GM18505 (cell line): ENCODE data around the gene SERGEF.
"Not testable (repeated sequence)": the region's sequence is repeated elsewhere in the genome, so short reads cannot be mapped to it uniquely, and the experiment has no call there.

Experiments
- ATAC-seq: cut with Tn5 transposase; IDR thresholded peaks from one replicate; pipeline ENCODE4 v1.9.1; 2021; ENCODE audit not compliant: unreplicated experiment
- POLR2A ChIP-seq: IDR thresholded peaks from 4 replicates; pipeline ENCODE4 v1.6.1; 2011; ENCODE audit warnings: borderline replicate concordance; ENCODE audit not compliant: insufficient read depth, insufficient read length; ENCODE audit errors: extremely low read depth

Gene SERGEF

GRCh38 chr11:17897495-17897894 lies 115.4 kb downstream of the SERGEF start:
- no peak for TF ChIP-seq POLR2A
- ATAC-seq: no peak

DNA sequence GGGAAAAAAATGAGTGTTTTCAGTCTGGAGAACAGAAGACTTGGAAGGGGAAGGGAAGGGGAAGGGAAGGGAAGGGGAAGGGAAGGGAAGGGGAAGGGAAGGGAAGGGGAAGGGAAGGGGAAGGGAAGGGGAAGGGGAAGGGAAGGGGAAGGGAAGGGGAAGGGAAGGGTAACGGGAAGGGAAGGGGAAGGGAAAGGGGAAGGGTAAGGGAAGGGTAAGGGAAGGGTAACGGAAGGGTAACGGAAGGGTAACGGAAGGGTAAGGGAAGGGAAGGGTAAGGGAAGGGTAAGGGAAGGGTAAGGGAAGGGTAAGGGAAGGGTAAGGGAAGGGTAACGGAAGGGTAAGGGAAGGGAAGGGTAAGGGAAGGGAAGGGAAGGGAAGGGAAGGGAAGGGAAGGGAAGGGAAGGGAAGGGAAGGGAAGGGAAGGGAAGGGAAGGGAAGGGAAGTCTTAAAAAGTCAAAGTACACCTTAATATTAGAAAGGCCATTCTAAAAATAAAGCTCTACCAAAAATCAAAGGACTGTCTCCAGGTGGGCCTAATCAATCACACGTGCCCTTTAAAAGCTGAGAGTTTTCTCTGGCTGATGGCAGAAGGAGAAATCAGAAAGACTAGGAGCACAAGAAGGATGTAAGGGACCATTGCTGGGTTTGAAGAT lies 116.2 kb downstream of the SERGEF start:
- ATAC-seq: not testable (repeated sequence)

GRCh38 chr11:17894929-17895658 lies 117.8 kb downstream of the SERGEF start:
- no peak for TF ChIP-seq POLR2A
- ATAC-seq: no peak

GRCh38 chr11:17892409-17892808 lies 120.4 kb downstream of the SERGEF start:
- TF ChIP-seq POLR2A: no peak
- no peak for ATAC-seq

GRCh38 chr11:17890325-17890724 lies 122.5 kb downstream of the SERGEF start:
- TF ChIP-seq POLR2A: no peak
- ATAC-seq: no peak

- TF ChIP-seq POLR2A: no peak
- no peak for ATAC-seq
These were observed 125.1 kb downstream of the SERGEF start for GRCh38 chr11:17887779-17888178.

- ATAC-seq: no peak
- TF ChIP-seq POLR2A: no peak
These were observed 128.9 kb downstream of the SERGEF start for GRCh38 chr11:17883946-17884345.

DNA sequence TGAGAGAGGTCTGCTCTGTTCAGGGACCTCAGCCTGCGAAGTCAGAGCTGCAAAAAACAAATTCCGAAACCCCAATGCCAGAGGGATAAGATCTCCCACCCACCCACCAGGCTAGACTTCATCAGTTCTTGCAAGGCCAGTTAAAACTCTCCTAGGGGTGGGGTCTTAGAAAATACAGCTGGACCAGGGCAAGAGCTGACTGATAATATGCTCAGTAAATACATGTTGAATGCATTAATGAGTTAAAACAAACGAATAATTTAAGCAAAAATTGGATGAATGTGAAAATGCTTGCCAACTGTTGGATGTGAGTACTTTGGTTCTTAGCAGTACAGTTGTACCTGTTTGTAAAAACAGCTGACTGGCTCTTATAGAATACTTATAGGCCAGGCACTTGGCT lies 129.8 kb downstream of the SERGEF start:
- TF ChIP-seq POLR2A: no peak
- no peak for ATAC-seq

DNA sequence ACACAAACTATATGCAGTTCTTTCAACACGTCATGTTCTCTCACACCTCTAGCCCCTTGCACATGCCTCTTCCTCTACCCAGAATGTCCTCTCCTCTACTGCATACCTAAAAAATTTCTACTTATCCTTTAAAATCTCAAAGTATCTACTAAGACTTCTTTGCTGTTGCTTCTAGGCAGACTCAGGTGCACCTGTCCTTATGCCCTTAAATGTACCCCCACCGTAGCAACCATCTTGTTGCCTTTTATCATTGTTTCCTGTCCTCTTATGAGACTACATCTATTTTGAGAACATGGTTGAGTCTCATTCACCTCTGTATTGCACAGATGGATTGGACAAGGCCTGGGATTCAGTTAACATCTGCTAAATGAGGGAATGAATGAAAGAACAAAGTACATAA lies 134.1 kb downstream of the SERGEF start:
- no peak for TF ChIP-seq POLR2A
- no peak for ATAC-seq

DNA sequence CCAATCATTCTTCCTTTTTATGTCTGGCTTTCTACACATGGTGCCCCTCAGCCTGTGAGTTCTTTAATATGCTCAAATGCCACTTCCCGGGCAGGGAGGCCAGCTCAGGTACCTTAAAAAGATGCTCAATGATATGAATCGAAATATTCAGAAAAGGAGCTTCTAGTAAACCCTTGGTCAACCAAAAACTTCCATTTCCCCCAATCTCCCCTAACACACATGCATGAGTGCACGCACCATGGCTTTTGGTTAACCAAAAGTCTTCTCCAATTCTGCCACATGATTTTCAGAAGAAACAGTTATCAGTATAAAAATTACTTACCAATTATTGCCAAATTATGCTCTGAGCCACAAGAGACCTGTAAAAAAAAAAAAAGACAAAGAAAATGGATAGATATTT lies 135.0 kb downstream of the SERGEF start:
- ATAC-seq: no peak
- TF ChIP-seq POLR2A: no peak

DNA sequence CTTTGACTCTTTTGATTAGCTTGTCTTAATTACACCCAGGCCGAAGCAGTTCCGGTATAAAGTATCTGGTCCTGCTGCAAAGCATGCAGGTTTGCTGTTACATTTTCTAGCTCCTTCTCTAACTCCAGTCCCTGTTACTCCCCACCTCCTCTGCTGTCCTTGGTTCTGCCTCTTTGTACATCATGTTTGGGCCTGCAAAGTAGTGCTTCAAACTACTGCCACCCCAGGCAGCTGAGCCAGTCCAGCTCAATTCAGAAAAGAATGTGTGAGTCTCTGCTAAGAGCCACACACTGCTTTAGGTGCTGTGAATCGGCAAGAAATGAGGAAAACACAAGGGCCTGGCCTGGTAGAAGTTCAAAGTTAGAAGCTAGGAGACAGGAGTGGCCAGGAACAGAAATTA lies 136.0 kb downstream of the SERGEF start:
- ATAC-seq: no peak
- TF ChIP-seq POLR2A: no peak

DNA sequence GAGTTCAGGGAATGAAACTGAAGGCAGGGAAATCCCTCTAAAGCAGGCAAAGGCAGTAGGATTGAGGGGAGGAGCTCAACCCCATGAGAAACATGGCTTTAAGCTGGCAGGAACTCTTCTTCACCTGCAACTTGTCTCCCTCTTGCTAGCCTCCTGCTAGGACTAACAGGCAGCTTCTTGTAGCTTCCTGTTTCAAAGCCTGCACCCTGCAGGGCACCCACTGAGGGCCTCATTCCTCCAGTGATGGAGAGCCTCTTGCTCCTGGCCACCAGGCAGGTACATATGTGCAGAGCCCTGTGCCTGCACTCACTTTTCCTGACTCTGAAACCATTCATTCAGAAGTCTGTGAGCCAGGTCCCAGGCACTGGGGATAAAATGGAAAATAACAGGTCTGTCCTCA lies 137.0 kb downstream of the SERGEF start:
- TF ChIP-seq POLR2A: no peak
- no peak for ATAC-seq

DNA sequence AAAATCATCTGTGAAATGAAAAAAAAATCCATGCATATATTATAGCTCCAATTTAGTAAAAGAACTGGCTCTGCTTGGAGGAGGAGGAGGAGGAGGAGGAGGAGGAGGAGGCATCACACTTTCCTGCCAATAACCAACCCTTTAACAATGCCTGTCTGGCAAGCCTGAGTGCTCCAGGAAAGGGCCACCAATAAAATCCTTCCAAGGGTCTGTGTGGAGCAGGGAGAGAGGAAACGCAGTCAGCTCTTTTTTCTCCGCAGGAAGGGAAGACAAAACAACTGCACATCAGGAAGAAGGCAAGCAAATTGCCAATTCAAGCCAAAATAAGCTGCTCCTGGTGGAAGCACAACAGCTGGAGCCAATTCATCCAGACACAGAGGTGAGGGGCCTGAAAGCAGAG lies 139.3 kb downstream of the SERGEF start:
- no peak for ATAC-seq
- no peak for TF ChIP-seq POLR2A

DNA sequence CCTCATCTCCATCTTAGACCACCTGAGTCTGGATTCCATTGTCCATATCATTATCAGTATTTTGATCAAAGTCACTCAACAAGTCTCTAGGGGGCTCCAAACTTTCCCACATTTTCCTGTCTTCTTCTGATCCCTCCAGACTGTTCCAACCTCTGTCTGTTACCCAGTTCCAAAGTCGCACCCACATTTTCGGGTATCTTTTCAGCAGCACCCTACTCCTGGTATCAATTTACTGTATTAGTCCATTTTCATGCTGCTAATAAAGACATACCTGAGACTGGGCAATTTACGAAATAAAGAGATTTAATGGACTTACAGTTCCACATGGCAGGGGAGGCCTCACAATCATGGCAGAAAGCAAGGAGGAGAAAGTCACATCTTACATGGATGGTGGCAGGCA lies 144.4 kb downstream of the SERGEF start:
- ATAC-seq: not testable (repeated sequence)

DNA sequence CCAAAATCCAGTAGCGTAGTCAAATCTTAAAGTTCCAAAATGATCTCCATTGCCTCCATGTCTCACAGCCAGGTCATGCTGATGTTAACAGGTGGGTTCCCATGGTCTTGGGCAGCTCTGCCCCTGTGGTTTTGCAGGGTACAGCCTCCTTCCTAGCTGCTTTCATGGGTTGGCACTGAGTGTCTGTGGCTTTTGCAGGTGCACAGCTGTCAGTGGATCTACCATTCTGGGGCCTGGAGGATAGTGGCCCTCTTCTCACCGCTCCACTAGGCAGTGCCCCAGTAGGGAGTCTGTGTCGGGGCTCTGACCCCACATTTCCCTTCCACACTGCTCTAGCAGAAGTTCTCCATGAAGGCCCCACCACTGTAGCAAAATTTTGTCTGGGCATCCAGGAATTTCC lies 145.5 kb downstream of the SERGEF start:
- TF ChIP-seq POLR2A: no peak
- ATAC-seq: no peak

DNA sequence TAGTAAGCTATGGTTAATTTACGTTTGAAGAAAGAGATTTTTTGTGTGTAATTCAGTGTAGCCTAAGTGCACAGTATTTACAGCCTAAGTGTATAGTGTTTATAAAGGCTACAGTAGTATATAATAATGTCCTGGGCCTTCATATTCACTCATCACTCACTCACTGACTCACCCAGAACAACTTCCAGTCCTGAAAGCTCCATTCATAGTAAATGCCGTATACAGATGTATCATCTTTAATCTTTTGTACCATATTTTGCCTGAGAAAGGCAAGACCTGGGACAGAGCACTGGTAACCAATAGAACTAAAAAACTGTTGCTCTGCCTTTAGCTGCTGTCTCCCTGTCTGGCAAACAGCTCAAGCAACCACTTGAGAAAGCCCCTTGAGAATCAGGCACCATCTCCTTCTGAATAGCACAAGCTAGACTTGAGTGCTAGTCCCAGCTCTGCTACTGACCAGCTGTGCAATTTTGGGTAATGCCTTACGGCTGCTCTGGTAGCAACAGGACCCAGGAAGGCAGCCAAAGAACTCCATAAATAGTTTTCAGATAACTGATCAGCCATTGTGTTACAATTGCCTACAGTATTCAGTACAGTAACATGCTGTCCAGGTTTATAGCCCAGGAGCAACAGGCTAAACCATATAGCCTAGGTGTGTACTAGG lies 146.9 kb downstream of the SERGEF start:
- no peak for ATAC-seq
- no peak for TF ChIP-seq POLR2A
